ENCODE results near the gene TAF4.
"Not testable (repeated sequence)": the region's sequence is repeated elsewhere in the genome, so short reads cannot be mapped to it uniquely, and the experiment has no call there.

Gene TAF4

DNA sequence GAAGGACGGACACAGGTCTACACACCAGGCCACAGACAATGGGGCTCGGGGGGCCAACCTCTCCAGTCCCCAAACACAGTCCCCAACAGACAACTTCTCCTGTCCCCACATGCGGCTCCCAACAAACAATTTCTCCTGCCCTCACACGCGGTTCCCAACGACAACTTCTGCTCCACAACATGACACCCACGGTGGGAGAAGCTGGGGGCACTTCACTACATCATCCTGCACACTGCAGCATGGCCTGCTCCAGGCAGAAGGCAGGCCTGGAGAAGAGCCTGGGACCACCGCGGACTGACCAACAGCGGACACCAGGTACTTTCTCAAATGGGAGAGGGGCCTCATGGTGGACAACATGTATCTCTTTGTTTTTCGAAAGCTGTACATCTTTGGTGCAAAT, 6.7 kb downstream of the TAF4 start:
- no peak for DNase-seq (ENCODE audit: low read depth in 2 of 2)

DNA sequence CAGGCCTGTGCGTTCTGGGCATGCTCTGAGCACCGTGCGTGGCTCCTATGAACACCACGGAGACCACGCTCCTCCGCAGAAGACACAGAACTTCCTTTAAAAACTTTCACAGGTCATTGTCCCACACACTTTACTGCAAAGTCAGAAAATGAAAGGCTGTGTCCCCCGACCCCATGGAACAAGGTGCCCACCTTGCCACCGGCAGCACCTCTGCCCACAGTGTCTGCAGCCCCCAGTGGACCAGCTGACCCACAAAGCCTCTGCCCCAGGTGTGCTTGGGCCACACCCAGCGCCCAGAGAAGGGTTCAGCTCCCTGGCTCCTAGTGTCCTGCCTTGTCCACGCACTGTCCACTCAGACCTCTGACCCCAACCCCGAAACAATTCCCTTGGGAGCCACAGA, 8.7 kb downstream of the TAF4 start:
- no peak for DNase-seq (ENCODE audit: low read depth in 2 of 2)

DNA sequence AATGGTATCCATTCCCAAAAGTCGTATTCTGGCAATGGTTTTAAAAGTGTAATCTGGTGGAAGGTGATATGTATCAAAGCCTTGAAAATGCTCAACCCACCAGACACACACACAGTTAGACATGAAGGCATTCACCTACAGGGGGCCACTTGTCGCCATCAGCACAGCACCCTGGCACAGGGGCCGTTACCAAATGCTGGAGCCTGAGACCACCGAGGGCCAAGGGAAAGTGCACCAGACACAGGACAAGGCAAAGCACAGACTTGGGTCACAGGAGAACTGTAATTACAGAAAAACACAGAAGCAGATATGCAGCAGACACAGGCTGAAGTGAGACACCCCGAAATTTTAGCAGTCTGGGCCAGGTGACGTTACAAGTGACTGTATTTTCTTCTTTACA, 9.3 kb downstream of the TAF4 start:
- DNase-seq (ENCODE audit: low read depth in 2 of 2) = no peak

DNA sequence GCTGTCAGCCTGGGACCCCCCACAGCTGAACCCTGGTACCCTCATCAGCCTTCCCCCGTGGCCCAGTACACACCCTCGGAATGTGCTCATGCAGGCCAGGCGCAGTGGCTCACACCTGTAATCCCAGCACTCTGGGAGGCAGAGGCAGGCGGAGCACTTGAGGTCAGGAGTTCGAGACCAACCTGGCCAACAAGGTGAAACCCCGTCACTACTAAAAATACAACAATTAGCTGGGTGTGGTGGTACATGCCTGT, 9.9 kb downstream of the TAF4 start:
- not testable (repeated sequence) for DNase-seq (ENCODE audit: low read depth in 2 of 2)

DNA sequence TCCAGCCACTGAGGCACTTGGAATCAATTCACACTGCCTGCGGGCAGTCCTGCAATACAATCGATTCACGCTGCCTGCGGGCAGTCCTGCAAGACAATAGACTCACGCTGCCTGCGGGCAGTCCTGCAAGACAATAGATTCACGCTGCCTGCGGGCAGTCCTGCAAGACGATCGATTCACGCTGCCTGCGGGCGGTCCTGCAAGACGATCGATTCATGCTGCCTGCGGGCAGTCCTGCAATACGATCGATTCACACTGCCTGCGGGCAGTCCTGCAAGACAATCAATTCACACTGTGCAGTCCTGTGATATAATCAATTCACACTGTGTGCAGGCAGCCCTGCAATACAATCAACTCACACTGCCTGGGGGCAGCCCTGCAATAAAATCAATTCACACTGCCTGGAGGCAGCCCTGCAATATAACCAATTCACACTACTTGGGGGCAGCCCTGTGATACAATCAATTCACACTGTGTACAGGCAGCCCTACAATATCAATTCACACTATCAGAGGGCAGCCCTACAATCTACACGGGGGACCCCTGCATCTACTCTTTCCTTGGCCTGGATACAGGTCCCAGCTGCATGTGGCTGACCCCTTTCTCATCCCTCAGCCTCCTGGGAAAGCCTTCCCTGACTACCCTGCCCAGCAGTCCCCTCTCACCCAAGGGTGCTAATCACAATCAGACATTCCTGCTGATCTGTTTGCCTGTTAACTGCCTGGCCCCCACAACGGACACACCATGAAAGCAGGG, 10.4 kb downstream of the TAF4 start:
- no peak for DNase-seq (ENCODE audit: low read depth in 2 of 2)

DNA sequence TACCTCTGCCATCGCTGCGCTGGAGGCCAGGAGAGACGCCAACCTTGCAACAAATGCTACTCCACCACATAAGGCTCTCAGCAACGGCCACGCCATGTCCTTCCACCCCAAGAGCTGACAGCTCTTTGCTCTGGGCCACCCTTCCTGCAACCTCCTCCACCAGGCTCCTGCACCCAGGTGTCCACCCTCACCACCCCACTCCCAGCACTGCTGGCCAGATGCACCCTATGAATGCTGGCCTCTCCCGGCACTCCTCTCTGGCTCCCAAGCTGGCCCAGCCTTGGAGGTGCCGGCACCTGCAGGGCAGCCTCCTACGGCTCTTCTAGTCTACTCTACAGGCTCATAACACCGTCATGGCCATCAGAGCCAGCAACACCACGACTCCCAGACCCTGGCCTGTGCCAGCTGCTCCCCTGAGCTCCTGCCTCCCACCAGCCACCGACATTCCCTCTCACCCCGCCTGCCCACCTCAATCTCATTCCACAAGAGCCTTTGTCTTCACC, 11.2 kb downstream of the TAF4 start:
- no peak for DNase-seq (ENCODE audit: low read depth in 2 of 2)

GRCh38 chr20:62053465-62054196, 12.1 kb downstream of the TAF4 start:
- DNase-seq (ENCODE audit: low read depth in 2 of 2) = no peak

- DNase-seq (ENCODE audit: low read depth in 2 of 2) = no peak
Observed at GRCh38 chr20:62052842-62053464, 12.7 kb downstream of the TAF4 start.

DNA sequence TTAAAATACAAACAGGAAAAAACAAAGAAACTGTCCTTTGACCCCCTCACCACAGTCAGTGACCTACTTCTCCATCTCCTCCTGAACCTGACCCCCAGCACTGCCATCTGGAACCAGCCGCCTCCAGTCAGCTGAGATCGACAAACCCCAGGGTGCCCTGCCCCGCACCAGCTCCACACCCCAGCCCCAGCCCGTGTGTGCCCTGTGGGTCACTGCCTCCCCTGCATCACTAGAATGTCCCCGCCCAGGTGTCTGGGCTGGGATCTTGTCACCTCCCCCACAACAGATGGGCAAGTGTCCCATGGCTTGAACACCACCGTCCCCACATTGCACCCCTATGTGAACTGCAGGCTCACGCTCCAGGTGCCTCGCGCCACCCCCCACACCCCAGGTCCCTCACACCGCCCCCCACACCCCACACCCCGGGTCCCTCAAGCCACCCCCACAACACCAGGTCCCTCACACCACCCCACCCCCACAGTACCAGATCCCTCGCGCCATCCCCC, 13.3 kb downstream of the TAF4 start:
- DNase-seq (ENCODE audit: low read depth in 2 of 2) = no peak

- no peak for DNase-seq (ENCODE audit: low read depth in 2 of 2)
Observed at GRCh38 chr20:62051546-62052255, 14.0 kb downstream of the TAF4 start.

DNA sequence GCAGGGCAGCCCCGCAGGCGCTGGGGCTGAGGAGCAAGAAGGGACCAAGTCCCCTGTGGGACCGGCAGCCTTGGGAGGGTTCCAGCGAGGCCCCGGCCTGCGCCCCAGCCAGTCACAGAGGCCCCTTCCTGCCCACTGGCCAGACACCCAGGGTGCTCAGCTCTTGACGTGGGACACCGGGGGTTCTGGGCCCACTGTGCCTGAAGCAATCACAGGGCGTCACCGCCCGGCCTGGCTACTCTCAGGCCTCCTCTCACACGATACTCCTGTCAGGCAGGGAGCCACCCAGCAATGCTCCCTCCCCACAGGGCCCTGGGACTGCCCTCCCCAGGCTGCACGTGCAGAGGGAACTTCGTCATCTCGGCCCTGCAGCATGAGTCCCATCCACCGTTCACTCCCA, 14.5 kb downstream of the TAF4 start:
- no peak for DNase-seq (ENCODE audit: low read depth in 2 of 2)

- DNase-seq (ENCODE audit: low read depth in 2 of 2) = no peak
Observed at GRCh38 chr20:62050166-62051120, 15.2 kb downstream of the TAF4 start.

DNA sequence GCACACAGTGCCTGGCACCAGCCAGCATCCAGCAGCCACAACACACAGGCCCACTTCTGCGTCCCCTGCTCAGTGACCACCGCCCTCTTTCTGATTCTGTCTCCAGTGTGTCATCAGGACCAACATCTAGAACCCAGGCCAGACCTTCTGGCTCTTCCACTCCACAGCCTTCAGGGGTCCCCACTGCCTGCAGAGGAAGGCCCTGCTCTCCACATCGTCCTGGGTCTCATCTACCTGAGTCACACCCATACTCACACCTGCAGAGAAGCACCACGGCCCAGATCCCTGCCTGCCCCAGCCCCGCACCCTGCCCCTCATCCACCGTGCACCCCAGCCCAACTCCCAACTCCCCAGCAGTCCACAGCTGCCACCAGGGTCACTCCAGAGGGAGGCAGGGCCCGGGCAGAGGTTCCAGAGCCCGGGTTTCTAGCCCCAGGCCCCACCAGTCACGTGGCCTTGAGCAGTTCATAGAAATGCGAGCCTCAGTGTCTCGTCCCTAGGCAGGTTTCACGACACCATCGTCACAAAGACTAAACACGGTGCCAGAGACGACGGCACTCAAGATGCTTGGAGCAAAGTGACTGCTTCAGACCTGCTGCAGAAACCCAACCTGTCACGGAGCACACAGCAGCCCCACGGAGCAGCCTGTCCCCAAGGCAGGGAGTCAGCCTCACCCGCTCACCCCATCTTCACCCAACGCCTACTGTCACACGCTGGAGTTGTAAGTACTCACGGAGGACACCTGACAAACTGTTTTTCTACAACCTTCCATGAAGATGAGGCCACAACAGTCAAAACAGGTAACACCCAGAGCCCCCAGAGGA, 16.1 kb downstream of the TAF4 start:
- no peak for DNase-seq (ENCODE audit: low read depth in 2 of 2)

- no peak for DNase-seq (ENCODE audit: low read depth in 2 of 2)
Observed at GRCh38 chr20:62048821-62049291, 16.8 kb downstream of the TAF4 start.

GRCh38 chr20:62048346-62048761, 17.3 kb downstream of the TAF4 start:
- no peak for DNase-seq (ENCODE audit: low read depth in 2 of 2)

DNA sequence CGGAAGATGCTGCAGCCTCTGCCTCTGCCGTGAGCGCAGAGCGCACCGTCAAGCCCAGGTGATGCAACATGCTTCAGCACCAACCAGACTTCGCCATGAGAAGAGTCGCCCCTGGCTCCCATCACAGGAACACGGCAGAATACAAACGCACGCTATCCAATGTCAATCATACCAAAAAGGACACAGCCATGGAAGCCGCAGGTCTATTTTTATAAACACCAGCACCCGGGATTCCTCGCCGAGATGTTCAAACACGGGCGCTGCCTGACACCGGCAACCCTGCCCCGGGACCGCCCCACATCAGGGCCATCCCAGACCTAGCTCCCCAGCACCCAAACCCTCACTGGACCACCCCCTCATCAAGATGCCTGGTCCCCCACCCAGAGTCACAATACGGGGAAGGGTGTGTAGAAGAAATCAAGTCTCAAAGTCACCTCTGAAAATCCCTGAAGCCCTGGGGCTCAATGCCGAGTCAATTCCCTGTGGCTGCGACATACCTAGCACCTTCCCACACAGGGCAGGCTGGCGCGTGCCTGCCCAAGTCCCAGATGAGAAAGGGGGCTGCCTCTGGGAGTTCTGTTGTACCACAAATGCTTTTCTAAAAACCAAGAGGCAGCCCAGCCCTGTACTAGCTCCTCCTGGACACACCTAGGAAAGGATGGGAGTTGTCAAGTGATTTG, 17.9 kb downstream of the TAF4 start:
- no peak for DNase-seq (ENCODE audit: low read depth in 2 of 2)

DNA sequence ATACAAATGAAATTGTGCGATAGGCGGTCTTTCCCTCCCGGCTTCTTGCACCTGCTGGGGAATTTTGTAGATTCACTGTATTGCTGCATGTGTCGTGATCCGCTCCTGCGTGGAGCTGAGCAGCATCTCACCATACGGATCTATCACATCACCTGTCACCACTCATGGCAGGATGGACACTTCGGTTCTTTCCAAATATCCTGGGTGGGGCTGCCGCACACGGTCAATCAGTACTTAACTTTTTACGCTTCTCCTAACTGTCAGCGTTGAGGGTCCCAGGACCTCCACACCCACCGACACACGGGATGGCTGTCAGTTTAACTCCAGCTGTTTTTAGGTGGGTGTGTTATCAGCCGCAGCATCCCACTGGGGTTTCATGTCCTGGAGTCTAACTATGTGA, 19.2 kb downstream of the TAF4 start:
- DNase-seq (ENCODE audit: low read depth in 2 of 2) = no peak

- DNase-seq (ENCODE audit: low read depth in 2 of 2) = no peak
Observed at GRCh38 chr20:62045529-62046285, 20.0 kb downstream of the TAF4 start.

- no peak for DNase-seq (ENCODE audit: low read depth in 2 of 2)
Observed at GRCh38 chr20:62045118-62045517, 20.6 kb downstream of the TAF4 start.

Data from fibroblast of skin of left quadriceps (primary cell).